ENCODE results near the gene UBE2I. TPM values are rescaled to one million over a fixed set of nuclear protein-coding genes. Genes with fewer than 3 reads are reported as not detected.
A peak's percentile ranks its signal among the peaks of the same experiment; 100 is the strongest.

UBE2I gene
- total RNA-seq, 4 donors from 2014 or later, result 55.4 to 110 (median 58.5) TPM

GRCh38 chr16:1297018-1297696 is 12.3 kb upstream of the UBE2I start:
- Histone ChIP-seq H3K27ac (no peak overlapping the region), H3K9me3 (no peaks in the 10 kb centered on the region), H3K36me3 (no peaks in the 10 kb centered on the region), H3K4me1 (peaks cover 3 to 16% (median 12%) of the 10 kb centered on the region in 4 donors), H3K27me3 (peaks cover 49% of the 10 kb centered on the region), H3K4me3 (no peak overlapping the region)
- DNase-seq, result peak; percentile 43
- in situ Hi-C loops (cut with MboI; ENCODE audit: low pct_ligation_motif_present in 1 of 4, low pct_unique_long_range_greater_than_20kb in 1 of 4, low sequenced_read_pairs in 3 of 4), result no loop called here
- WGBS, 2 donors (ENCODE audit: low coverage in 1 of 2), result 40 to 43% methylated on average over 3 to 6 of the region's 6 CpGs
- intact Hi-C loops (cut with DNase I; ENCODE audit: low total_unique reads), result no loop called here
- TF ChIP-seq EP300 (IDR thresholded peaks at IDR 0.05; ENCODE audit: low read depth) (no peak), POLR2A (IDR thresholded peaks at IDR 0.05) (no peak), POLR2AphosphoS5 (IDR thresholded peaks at IDR 0.05) (peak in 1 of 3 donors; percentile 30), CTCF (IDR thresholded peaks at IDR 0.05) (no peak)

GRCh38 chr16:1298406-1298805 is 11.0 kb upstream of the UBE2I start:
- no peak overlapping the region for H3K4me3 ChIP-seq
- no peak overlapping the region for H3K27ac ChIP-seq
- 94 to 95% methylated on average over 2 to 14 of the region's 14 CpGs for WGBS, 2 donors (ENCODE audit: low coverage in 1 of 2)
- H3K4me1 ChIP-seq, result peaks cover 7 to 23% (median 17%) of the 10 kb centered on the region in 4 donors
- no peak for TF ChIP-seq CTCF (IDR thresholded peaks at IDR 0.05)
- TF ChIP-seq POLR2A (IDR thresholded peaks at IDR 0.05), result no peak
- no peak for TF ChIP-seq EP300 (IDR thresholded peaks at IDR 0.05; ENCODE audit: low read depth)
- TF ChIP-seq POLR2AphosphoS5 (IDR thresholded peaks at IDR 0.05), result no peak
- intact Hi-C loops (cut with DNase I; ENCODE audit: low total_unique reads), result no loop called here
- H3K9me3 ChIP-seq, result no peaks in the 10 kb centered on the region
- DNase-seq, result no peak
- in situ Hi-C loops (cut with MboI; ENCODE audit: low pct_ligation_motif_present in 1 of 4, low pct_unique_long_range_greater_than_20kb in 1 of 4, low sequenced_read_pairs in 3 of 4), result no loop called here
- H3K36me3 ChIP-seq, result no peaks in the 10 kb centered on the region
- peaks cover 41% of the 10 kb centered on the region for H3K27me3 ChIP-seq

GRCh38 chr16:1299012-1299867 is 10.2 kb upstream of the UBE2I start:
- Histone ChIP-seq H3K27ac (no peak overlapping the region), H3K9me3 (no peaks in the 10 kb centered on the region), H3K27me3 (peaks cover 35% of the 10 kb centered on the region), H3K36me3 (no peaks in the 10 kb centered on the region), H3K4me3 (no peak overlapping the region), H3K4me1 (peaks cover 7 to 29% (median 24%) of the 10 kb centered on the region in 4 donors)
- DNase-seq, result no peak
- in situ Hi-C loops (cut with MboI; ENCODE audit: low pct_ligation_motif_present in 1 of 4, low pct_unique_long_range_greater_than_20kb in 1 of 4, low sequenced_read_pairs in 3 of 4), result no loop called here
- intact Hi-C loops (cut with DNase I; ENCODE audit: low total_unique reads), result no loop called here
- TF ChIP-seq POLR2A (IDR thresholded peaks at IDR 0.05) (no peak), POLR2AphosphoS5 (IDR thresholded peaks at IDR 0.05) (no peak), CTCF (IDR thresholded peaks at IDR 0.05) (no peak), EP300 (IDR thresholded peaks at IDR 0.05; ENCODE audit: low read depth) (no peak)
- 40 to 63% methylated on average over 7 to 31 of the region's 31 CpGs for whole genome bisulfite sequencing, 2 donors (ENCODE audit: low coverage in 1 of 2)

GRCh38 chr16:1299868-1300203 is 9.6 kb upstream of the UBE2I start:
- H3K27me3 ChIP-seq, result peaks cover 32% of the 10 kb centered on the region
- TF ChIP-seq EP300 (IDR thresholded peaks at IDR 0.05; ENCODE audit: low read depth), result no peak
- TF ChIP-seq POLR2A (IDR thresholded peaks at IDR 0.05), result no peak
- no peak for TF ChIP-seq CTCF (IDR thresholded peaks at IDR 0.05)
- no peak for TF ChIP-seq POLR2AphosphoS5 (IDR thresholded peaks at IDR 0.05)
- no peak for DNase-seq
- no peak overlapping the region for H3K4me3 ChIP-seq
- intact Hi-C loops (cut with DNase I; ENCODE audit: low total_unique reads) (no loop called here), in situ Hi-C loops (cut with MboI; ENCODE audit: low pct_ligation_motif_present in 1 of 4, low pct_unique_long_range_greater_than_20kb in 1 of 4, low sequenced_read_pairs in 3 of 4) (no loop called here)
- H3K9me3 ChIP-seq, result no peaks in the 10 kb centered on the region
- WGBS, 2 donors (ENCODE audit: low coverage in 1 of 2), result 54 to 55% methylated on average over 6 to 12 of the region's 12 CpGs
- peaks cover 7 to 29% (median 24%) of the 10 kb centered on the region in 4 donors for H3K4me1 ChIP-seq
- H3K27ac ChIP-seq, result no peak overlapping the region
- no peaks in the 10 kb centered on the region for H3K36me3 ChIP-seq

Measured in transverse colon (tissue), 4 donors.